Mesenchymal stem cell (in vitro differentiated cells and primary cell): ENCODE measurements around the gene EPO.

Source experiments
- DNase-seq: peaks from one replicate; pipeline ENCODE4 v3.0.0-alpha.2; 2013
- H2AFZ ChIP-seq: one replicate; pipeline ENCODE4 v1.6.1; 2013; ENCODE audit warnings: low read depth, mild to moderate bottlenecking, control low read depth, inconsistent platforms, low read length, moderate library complexity
- H2AK5ac ChIP-seq: 2 replicates; pipeline ENCODE4 v1.6.1; 2013; ENCODE audit warnings: low read length, moderate library complexity, mild to moderate bottlenecking, inconsistent platforms; ENCODE audit not compliant: severe bottlenecking
- H2BK120ac ChIP-seq: one replicate; pipeline ENCODE4 v1.6.1; 2013; ENCODE audit warnings: low read depth, mild to moderate bottlenecking, inconsistent platforms, low read length, moderate library complexity
- H2BK12ac ChIP-seq, 2 experiments: one replicate each; pipeline ENCODE4 v1.6.1; 2013; ENCODE audit warnings: inconsistent platforms in 2 of 2, low read length in 2 of 2, mild to moderate bottlenecking in 2 of 2, moderate library complexity in 2 of 2, control low read depth in 1 of 2
- H2BK15ac ChIP-seq: one replicate; pipeline ENCODE4 v1.6.1; 2013; ENCODE audit warnings: mild to moderate bottlenecking, low read depth, inconsistent platforms; ENCODE audit not compliant: poor library complexity, severe bottlenecking
- H2BK5ac ChIP-seq: 2 replicates; pipeline ENCODE4 v1.6.1; 2013; ENCODE audit warnings: low read depth, mild to moderate bottlenecking, low read length, control low read depth, inconsistent platforms; ENCODE audit not compliant: poor library complexity, severe bottlenecking
- H3K14ac ChIP-seq, 2 experiments: one replicate each; pipeline ENCODE4 v1.6.1; 2013; ENCODE audit warnings: inconsistent platforms in 2 of 2, low read length in 2 of 2, control low read depth in 1 of 2, mild to moderate bottlenecking in 1 of 2, moderate library complexity in 1 of 2
- H3K18ac ChIP-seq, 2 experiments: one replicate each; pipeline ENCODE4 v1.6.1; 2013; ENCODE audit warnings: inconsistent platforms in 2 of 2, low read length in 2 of 2, control low read depth in 1 of 2, low read depth in 1 of 2, mild to moderate bottlenecking in 1 of 2
- H3K23ac ChIP-seq, 2 experiments: one replicate each; pipeline ENCODE4 v1.6.1; 2013; ENCODE audit warnings: inconsistent platforms in 2 of 2, low read length in 2 of 2, mild to moderate bottlenecking in 2 of 2, moderate library complexity in 2 of 2, control low read depth in 1 of 2
- H3K27ac ChIP-seq: 2 replicates; pipeline ENCODE4 v1.5.1; 2013; ENCODE audit warnings: mild to moderate bottlenecking, moderate library complexity, low read length, control low read depth, inconsistent platforms; ENCODE audit not compliant: poor library complexity, severe bottlenecking
- H3K27me3 ChIP-seq, 2 experiments: 2 replicates each; pipeline versions ENCODE4 v1.6.1 to v1.7.0; 2013; ENCODE audit warnings: low read length in 2 of 2, mild to moderate bottlenecking in 2 of 2, moderate library complexity in 2 of 2, control low read depth in 1 of 2, inconsistent platforms in 1 of 2; ENCODE audit not compliant: control insufficient read depth in 1 of 2, insufficient read depth in 1 of 2
- H3K36me3 ChIP-seq, 2 experiments: 2 replicates each; pipeline versions ENCODE4 v1.6.1 to v1.7.0; 2013; ENCODE audit warnings: low read length in 2 of 2, control low read depth in 1 of 2, inconsistent platforms in 1 of 2, low read depth in 1 of 2, mild to moderate bottlenecking in 1 of 2; ENCODE audit not compliant: insufficient read depth in 2 of 2, control insufficient read depth in 1 of 2
- H3K4ac ChIP-seq, 2 experiments: one replicate each; pipeline ENCODE4 v1.6.1; 2013; ENCODE audit warnings: inconsistent platforms in 2 of 2, low read length in 2 of 2, mild to moderate bottlenecking in 2 of 2, moderate library complexity in 2 of 2, control low read depth in 1 of 2, low read depth in 1 of 2
- H3K4me1 ChIP-seq: 2 replicates; pipeline ENCODE4 v1.6.1; 2013; ENCODE audit warnings: low read depth, low read length, control low read depth; ENCODE audit not compliant: control insufficient read depth, insufficient read depth
- H3K4me2 ChIP-seq: 2 replicates; pipeline ENCODE4 v1.6.1; 2013; ENCODE audit warnings: low read length, mild to moderate bottlenecking, inconsistent platforms; ENCODE audit not compliant: poor library complexity, severe bottlenecking
- H3K4me3 ChIP-seq, 2 experiments: 2 replicates each; pipeline versions ENCODE4 v1.5.1 to v1.7.0; 2013; ENCODE audit warnings: low read length in 2 of 2, mild to moderate bottlenecking in 2 of 2, control low read depth in 1 of 2, low read depth in 1 of 2; ENCODE audit not compliant: insufficient read depth in 1 of 2
- H3K79me1 ChIP-seq: replicated peaks from 2 replicates; pipeline ENCODE4 v1.6.1; 2013; ENCODE audit warnings: mild to moderate bottlenecking, control low read depth, low read length, inconsistent platforms; ENCODE audit not compliant: poor library complexity, severe bottlenecking
- H3K9ac ChIP-seq: 2 replicates; pipeline ENCODE4 v1.7.0; 2013; ENCODE audit warnings: mild to moderate bottlenecking, low read length, moderate library complexity
- H3K9me3 ChIP-seq: 2 replicates; pipeline ENCODE4 v1.7.0; 2013; ENCODE audit warnings: mild to moderate bottlenecking, low read length; ENCODE audit not compliant: control insufficient read depth
- H4K8ac ChIP-seq: one replicate; pipeline ENCODE4 v1.6.1; 2013; ENCODE audit warnings: inconsistent platforms, mild to moderate bottlenecking, low read length, moderate library complexity
- H4K91ac ChIP-seq: one replicate; pipeline ENCODE4 v1.6.1; 2013; ENCODE audit warnings: mild to moderate bottlenecking, low read length, inconsistent platforms
- WGBS: methylation state at CpG from one replicate; pipeline ENCODE4 v1.1.7; 2013; ENCODE audit warnings: mixed read lengths; 5-methylcytosine and 5-hydroxymethylcytosine counted together

The EPO gene

GRCh38 chr7:100679129-100679926 lies 40.9 kb upstream of the EPO start:
- Histone ChIP-seq H2AFZ (no peak overlapping the region), H3K18ac (no peak overlapping the region), H4K91ac (no peak overlapping the region), H3K9ac (no peak overlapping the region), H3K4me3 (no peak overlapping the region), H3K9me3 (no peaks in the 10 kb centered on the region), H3K4ac (no peak overlapping the region), H2BK120ac (no peak overlapping the region), H3K79me1 (peaks cover 23% of the 10 kb centered on the region), H3K14ac (no peak overlapping the region), H3K23ac (no peak overlapping the region), H4K8ac (peak overlapping the region; percentile 4), H2BK12ac (no peak overlapping the region), H2BK15ac (no peak overlapping the region), H3K27me3 (no peaks in the 10 kb centered on the region), H3K4me1 (peaks cover 27% of the 10 kb centered on the region), H3K4me2 (no peak overlapping the region), H2AK5ac (no peak overlapping the region), H3K36me3 (peaks cover 73 to 79% of the 10 kb centered on the region in 2 experiments), H2BK5ac (no peak overlapping the region), H3K27ac (no peak overlapping the region)
- WGBS, result 88% methylated on average over 10 of the region's 13 CpGs
- DNase-seq, result no peak

DNA sequence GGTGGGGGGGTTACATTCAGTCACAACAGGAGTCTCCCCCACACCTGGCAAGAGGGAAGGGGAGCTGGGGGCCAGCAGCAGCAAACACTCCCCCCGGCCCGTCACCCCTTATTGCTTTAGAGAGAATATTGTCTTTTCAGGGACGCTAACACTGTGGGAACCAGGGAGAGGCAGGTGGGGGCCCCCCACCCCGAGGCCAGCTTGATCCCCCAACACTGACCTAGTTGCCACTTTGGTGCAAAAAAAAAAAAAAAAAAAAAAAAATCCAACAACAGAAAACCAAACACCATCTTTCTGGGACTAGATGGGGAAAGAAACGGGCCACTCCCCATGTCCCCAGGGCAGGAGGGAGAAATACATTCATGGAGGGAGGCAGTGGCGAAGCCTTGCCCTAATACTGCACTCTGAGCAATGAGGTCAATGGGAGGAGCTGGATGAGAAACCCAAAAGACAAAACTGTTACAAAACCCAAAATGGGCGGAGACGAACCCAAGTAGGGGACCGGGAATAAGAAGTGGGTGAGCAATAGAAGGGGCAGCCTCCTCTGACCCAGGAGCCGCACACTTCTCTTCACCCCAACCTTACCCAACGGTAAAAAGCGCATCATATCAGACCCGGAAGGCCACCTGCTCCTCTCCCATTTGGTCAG lies 40.2 kb upstream of the EPO start:
- no peak overlapping the region for H3K4ac ChIP-seq
- no peak overlapping the region for H2AFZ ChIP-seq
- H2AK5ac ChIP-seq, result no peak overlapping the region
- no peak overlapping the region for H3K27ac ChIP-seq
- H2BK5ac ChIP-seq, result no peak overlapping the region
- no peak overlapping the region for H3K4me2 ChIP-seq
- no peak overlapping the region for H2BK120ac ChIP-seq
- no peaks in the 10 kb centered on the region for H3K9me3 ChIP-seq
- no peaks in the 10 kb centered on the region for H3K27me3 ChIP-seq
- no peak overlapping the region for H3K18ac ChIP-seq
- 92% methylated on average over 12 of the region's 13 CpGs for WGBS
- H4K8ac ChIP-seq, result peak overlapping the region; percentile 73
- DNase-seq, result no peak
- H3K36me3 ChIP-seq, result peaks cover 80 to 87% of the 10 kb centered on the region in 2 experiments
- no peak overlapping the region for H4K91ac ChIP-seq
- H2BK15ac ChIP-seq, result no peak overlapping the region
- no peak overlapping the region for H2BK12ac ChIP-seq
- no peak overlapping the region for H3K4me3 ChIP-seq
- peaks cover 23% of the 10 kb centered on the region for H3K79me1 ChIP-seq
- no peak overlapping the region for H3K14ac ChIP-seq
- H3K23ac ChIP-seq, result no peak overlapping the region
- H3K4me1 ChIP-seq, result peaks cover 27% of the 10 kb centered on the region
- no peak overlapping the region for H3K9ac ChIP-seq

DNA sequence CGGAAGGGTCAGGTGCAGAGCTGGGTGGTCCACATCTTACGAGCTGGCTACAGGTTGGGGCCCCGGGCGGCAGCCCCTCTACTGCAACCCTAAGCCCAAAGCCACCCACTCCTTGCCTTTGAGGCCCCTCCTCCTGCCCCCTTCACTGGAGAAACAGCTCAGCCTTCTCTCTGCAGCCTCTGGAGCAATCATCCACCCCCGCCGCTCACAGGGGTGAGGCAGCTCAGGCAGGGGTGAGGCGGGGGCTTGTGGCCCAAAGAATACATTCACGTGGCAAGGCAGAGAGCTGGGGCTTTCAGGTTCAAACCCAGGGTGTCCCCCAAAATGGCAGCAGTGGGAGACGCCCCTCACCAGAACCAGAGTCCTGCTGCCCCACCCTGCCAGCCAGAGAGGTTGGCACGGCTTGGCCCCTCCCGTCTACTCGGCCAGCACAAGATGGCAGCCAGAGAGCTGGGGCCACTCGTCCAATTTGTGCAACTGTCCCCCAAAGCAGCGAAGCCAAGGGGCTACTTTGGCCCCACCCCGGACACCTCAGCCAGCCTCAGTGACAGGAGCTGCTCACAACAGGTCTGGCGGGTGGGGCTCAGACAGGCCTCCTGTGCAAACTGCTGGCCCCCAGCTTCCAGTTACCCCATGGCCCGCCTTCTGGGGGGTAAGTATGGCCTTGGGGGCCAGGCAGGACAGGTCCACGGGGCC lies 39.5 kb upstream of the EPO start:
- Histone ChIP-seq H2AFZ (no peak overlapping the region), H3K4ac (no peak overlapping the region), H4K91ac (no peak overlapping the region), H3K36me3 (peaks cover 87 to 93% of the 10 kb centered on the region in 2 experiments), H3K23ac (no peak overlapping the region), H3K4me2 (no peak overlapping the region), H3K27me3 (no peaks in the 10 kb centered on the region), H3K4me3 (no peak overlapping the region), H2AK5ac (no peak overlapping the region), H3K9ac (no peak overlapping the region), H3K14ac (no peak overlapping the region), H2BK120ac (no peak overlapping the region), H4K8ac (peak overlapping the region; percentile 73), H3K27ac (no peak overlapping the region), H3K18ac (no peak overlapping the region), H2BK5ac (no peak overlapping the region), H2BK12ac (no peak overlapping the region), H3K4me1 (peaks cover 25% of the 10 kb centered on the region), H3K9me3 (no peaks in the 10 kb centered on the region), H3K79me1 (peaks cover 23% of the 10 kb centered on the region), H2BK15ac (no peak overlapping the region)
- DNase-seq, result no peak
- WGBS, result 95% methylated on average over 18 of the region's 18 CpGs
